ENCODE results near the gene UBN2. TPM values are rescaled to one million over a fixed set of nuclear protein-coding genes. Genes with fewer than 3 reads are reported as not detected.
"Not testable (repeated sequence)": the region's sequence is repeated elsewhere in the genome, so short reads cannot be mapped to it uniquely, and the experiment has no call there.

Gene UBN2
- total RNA-seq, 4 donors from 2014 or later = 5.3 to 12.8 (median 9.0) TPM

DNA sequence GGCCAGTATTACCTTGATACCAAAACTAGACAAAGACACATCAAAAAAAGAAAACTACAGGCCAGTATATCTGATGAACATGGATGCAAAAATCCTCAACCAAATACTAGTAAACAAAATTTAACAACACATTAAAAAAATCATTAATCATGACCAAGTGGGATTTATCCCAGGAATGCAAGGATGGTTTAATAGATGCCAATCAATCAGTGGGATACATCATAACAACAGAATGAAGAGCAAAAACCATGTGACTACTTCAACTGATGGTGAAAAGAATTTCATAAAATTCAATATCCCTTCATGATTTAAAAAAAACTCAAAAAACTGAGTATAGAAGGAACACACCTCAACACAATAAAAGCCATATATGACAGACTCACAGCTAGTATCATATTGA, 25.2 kb upstream of the UBN2 start:
- H3K27me3 ChIP-seq = no peaks in the 10 kb centered on the region
- no peak overlapping the region for H3K4me3 ChIP-seq
- H3K9me3 ChIP-seq = peaks cover 0 to 7% (median 0%) of the 10 kb centered on the region in 3 donors
- no peak for TF ChIP-seq POLR2A (IDR thresholded peaks at IDR 0.05)
- TF ChIP-seq, protein P1, sequence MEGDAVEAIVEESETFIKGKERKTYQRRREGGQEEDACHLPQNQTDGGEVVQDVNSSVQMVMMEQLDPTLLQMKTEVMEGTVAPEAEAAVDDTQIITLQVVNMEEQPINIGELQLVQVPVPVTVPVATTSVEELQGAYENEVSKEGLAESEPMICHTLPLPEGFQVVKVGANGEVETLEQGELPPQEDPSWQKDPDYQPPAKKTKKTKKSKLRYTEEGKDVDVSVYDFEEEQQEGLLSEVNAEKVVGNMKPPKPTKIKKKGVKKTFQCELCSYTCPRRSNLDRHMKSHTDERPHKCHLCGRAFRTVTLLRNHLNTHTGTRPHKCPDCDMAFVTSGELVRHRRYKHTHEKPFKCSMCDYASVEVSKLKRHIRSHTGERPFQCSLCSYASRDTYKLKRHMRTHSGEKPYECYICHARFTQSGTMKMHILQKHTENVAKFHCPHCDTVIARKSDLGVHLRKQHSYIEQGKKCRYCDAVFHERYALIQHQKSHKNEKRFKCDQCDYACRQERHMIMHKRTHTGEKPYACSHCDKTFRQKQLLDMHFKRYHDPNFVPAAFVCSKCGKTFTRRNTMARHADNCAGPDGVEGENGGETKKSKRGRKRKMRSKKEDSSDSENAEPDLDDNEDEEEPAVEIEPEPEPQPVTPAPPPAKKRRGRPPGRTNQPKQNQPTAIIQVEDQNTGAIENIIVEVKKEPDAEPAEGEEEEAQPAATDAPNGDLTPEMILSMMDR (IDR thresholded peaks at IDR 0.05) = no peak
- no peaks in the 10 kb centered on the region for H3K4me1 ChIP-seq
- no peak for DNase-seq
- intact Hi-C loops (cut with DNase I) = no loop called here
- H3K27ac ChIP-seq = no peak overlapping the region
- no peaks in the 10 kb centered on the region for H3K36me3 ChIP-seq

DNA sequence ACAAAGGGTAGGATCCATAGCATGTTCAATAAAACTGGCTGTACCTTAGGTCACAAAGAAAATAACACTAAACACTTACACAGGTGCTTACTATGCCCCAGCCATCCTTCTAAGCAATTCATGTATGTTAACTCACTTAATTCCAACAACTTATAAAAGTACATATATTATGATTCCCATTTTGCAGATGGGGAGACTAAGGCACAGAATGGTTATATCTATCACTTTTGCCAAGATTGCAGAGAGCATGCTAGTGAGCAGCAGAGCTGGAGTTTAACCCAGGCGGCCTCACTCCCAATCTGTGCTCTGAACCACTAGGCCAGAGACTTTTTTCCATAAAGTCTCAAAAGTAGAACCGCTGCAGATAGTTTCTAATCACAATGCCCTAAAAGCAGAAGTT, 18.9 kb upstream of the UBN2 start:
- Histone ChIP-seq H3K27me3 (no peaks in the 10 kb centered on the region), H3K36me3 (no peaks in the 10 kb centered on the region), H3K4me3 (no peak overlapping the region), H3K9me3 (no peaks in the 10 kb centered on the region), H3K27ac (no peak overlapping the region), H3K4me1 (no peaks in the 10 kb centered on the region)
- DNase-seq = no peak
- WGBS, 2 donors = 89% methylated on average over 2 of the region's 2 CpGs
- TF ChIP-seq POLR2A (IDR thresholded peaks at IDR 0.05) = no peak
- TF ChIP-seq, protein P1 (IDR thresholded peaks at IDR 0.05) = no peak
- intact Hi-C loops (cut with DNase I) = no loop called here

DNA sequence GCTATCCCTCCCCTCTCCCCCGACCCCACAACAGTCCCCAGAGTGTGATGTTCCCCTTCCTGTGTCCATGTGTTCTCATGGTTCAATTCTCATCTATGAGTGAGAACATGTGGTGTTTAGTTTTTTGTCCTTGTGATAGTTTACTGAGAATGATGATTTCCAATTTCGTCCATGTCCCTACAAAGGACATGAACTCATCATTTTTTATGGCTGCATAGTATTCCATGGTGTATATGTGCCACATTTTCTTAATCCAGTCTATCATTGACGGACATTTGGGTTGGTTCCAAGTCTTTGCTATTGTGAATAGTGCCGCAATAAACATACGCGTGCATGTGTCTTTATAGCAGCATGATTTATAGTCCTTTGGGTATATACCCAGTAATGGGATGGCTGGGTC, 17.5 kb upstream of the UBN2 start:
- DNase-seq; H3K4me3 ChIP-seq; H3K27ac ChIP-seq; H3K9me3 ChIP-seq; intact Hi-C loops (cut with DNase I); H3K36me3 ChIP-seq; H3K4me1 ChIP-seq; H3K27me3 ChIP-seq: not testable (repeated sequence)
- WGBS, 2 donors = 65 to 82% methylated on average over 4 to 6 of the region's 6 CpGs

DNA sequence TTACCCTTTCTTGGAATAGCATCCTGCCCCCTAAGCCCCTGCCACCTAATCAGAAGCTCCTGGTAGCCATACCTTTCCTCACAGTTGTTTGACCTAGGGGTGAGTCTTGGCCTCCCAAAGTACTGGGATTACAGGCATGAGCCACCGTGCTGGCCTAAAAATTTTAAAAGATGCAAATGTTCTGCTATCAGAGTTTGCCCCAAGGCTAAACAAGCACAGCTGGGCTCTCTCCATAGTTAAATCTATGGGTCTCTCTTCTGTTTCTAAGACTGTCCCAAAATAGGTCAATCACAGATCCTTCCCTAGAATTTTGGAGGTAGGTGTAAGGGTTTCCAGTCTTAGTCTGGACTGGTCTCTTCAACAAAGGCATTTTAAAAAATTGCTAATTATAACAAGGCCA, 12.9 kb upstream of the UBN2 start:
- no peak for DNase-seq
- Histone ChIP-seq H3K4me3 (no peak overlapping the region), H3K4me1 (no peaks in the 10 kb centered on the region), H3K27me3 (no peaks in the 10 kb centered on the region), H3K9me3 (no peaks in the 10 kb centered on the region), H3K27ac (no peak overlapping the region), H3K36me3 (no peaks in the 10 kb centered on the region)
- intact Hi-C loops (cut with DNase I) = no loop called here
- no peak for TF ChIP-seq POLR2A (IDR thresholded peaks at IDR 0.05)
- TF ChIP-seq, protein P1 (IDR thresholded peaks at IDR 0.05) = no peak
- WGBS, 2 donors = 38 to 50% methylated on average over 1 of the region's 1 CpG

DNA sequence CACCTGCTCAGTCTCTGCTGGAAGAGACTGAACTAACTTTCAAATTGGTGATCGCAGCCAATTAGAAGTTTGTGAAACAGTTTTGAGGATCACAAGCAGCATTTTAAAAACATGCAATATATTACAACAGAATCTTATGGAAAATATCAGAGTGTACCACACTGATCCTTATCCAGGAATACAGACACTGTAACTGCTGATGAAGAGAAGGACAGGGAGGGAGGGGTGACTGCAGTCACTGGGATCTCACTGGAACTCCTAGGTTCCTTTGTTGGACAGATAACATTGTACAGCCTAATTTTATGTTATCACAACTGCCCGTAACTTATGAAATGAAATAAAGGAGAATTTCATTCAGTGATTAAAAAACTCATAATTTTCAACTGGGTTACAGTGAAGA, 6.8 kb upstream of the UBN2 start:
- H3K27ac ChIP-seq = no peak overlapping the region
- no peaks in the 10 kb centered on the region for H3K36me3 ChIP-seq
- peaks cover 0 to 8% (median 0%) of the 10 kb centered on the region in 4 donors for H3K27me3 ChIP-seq
- no peak for DNase-seq
- TF ChIP-seq, protein P1 (IDR thresholded peaks at IDR 0.05) = no peak
- no peak for TF ChIP-seq POLR2A (IDR thresholded peaks at IDR 0.05)
- no peak overlapping the region for H3K4me3 ChIP-seq
- 90 to 95% methylated on average over 2 of the region's 2 CpGs for WGBS, 2 donors
- intact Hi-C loops (cut with DNase I) = no loop called here
- H3K9me3 ChIP-seq = no peaks in the 10 kb centered on the region
- H3K4me1 ChIP-seq = no peaks in the 10 kb centered on the region

DNA sequence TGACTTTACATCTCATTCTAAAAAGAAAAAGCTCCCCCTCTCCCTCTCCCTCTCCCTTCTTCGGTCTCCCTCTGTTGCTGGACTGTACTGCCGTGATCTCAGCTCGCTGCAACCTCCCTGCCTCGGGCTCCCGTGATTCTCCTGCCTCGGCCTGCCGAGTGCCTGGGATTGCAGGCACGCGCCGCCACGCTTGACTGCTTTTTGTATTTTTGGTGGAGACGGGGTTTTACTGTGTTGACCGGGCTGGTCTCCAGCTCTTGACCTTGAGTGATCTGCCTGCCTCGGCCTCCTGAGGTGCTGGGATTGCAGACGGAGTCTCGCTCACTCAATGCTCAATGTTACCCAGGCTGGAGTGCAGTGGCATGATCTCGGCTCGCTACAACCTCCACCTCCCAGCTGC, 6.2 kb upstream of the UBN2 start:
- H3K27me3 ChIP-seq; H3K4me3 ChIP-seq; H3K27ac ChIP-seq; DNase-seq; intact Hi-C loops (cut with DNase I); H3K36me3 ChIP-seq; H3K9me3 ChIP-seq; H3K4me1 ChIP-seq: not testable (repeated sequence)
- WGBS, 2 donors = 76 to 89% methylated on average over 14 to 16 of the region's 18 CpGs

DNA sequence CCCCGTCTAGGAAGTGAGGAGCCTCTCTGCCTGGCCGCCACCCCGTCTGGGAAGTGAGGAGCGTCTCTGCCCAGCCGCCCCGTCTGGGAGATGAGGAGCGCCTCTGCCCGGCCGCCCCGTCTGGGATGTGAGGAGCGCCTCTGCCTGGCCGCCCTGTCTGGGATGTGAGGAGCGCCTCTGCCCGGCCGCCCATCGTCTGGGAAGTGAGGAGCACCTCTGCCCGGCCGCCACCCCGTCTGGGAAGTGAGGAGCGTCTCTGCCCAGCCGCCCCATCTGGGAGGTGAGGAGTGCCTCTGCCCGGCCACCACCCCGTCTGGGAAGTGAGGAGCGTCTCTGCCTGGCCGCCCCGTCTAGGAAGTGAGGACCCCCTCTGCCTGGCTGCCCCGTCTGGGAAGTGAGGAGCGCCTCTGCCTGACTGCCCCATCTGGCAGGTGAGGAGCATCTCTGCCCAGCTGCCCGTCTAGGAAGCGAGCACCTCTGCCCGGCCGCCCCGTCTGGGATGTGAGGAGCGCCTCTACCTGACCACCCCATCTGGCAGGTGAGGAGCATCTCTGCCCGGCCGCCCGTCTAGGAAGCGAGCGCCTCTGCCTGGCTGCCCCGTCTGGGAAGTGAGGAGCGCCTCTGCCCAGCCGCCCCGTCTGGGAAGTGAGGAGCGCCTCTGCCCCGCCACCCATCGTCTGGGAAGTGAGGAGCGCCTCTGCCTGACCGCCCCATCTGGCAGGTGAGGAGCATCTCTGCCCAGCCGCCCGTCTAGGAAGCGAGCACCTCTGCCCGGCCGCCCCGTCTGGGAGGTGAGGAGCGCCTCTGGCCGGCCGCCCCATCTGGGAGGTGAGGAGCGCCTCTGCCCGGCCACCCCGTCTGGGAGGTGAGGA, 5.5 kb upstream of the UBN2 start:
- intact Hi-C loops (cut with DNase I) = not testable (repeated sequence)
- no CpG with 5 or more reads among the region's 60 CpGs for WGBS, 2 donors

DNA sequence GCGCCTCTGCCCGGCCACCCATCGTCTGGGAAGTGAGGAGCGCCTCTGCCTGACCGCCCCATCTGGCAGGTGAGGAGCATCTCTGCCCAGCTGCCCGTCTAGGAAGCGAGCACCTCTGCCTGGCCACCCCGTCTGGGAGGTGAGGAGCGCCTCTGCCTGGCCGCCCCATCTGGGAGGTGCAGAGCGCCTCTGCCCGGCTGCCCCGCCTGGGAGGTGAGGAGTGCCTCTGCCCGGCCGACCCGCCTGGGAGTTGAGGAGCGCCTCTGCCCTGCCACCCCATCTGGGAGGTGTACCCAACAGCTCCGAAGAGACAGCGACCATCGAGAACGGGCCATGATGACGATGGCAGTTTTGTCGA, 4.9 kb upstream of the UBN2 start:
- H3K27ac ChIP-seq; H3K36me3 ChIP-seq; DNase-seq; H3K9me3 ChIP-seq; H3K4me3 ChIP-seq; intact Hi-C loops (cut with DNase I); H3K4me1 ChIP-seq; H3K27me3 ChIP-seq: not testable (repeated sequence)
- 100% methylated on average over 2 of the region's 23 CpGs; no CpG with 5 or more reads in 1 of the 2 donors for WGBS, 2 donors

More for the DNA sequence above, 5.5 kb upstream of the UBN2 start:
- H3K27ac ChIP-seq, H3K9me3 ChIP-seq, H3K27me3 ChIP-seq, H3K36me3 ChIP-seq, H3K4me3 ChIP-seq, DNase-seq, H3K4me1 ChIP-seq: not testable (repeated sequence)

DNA sequence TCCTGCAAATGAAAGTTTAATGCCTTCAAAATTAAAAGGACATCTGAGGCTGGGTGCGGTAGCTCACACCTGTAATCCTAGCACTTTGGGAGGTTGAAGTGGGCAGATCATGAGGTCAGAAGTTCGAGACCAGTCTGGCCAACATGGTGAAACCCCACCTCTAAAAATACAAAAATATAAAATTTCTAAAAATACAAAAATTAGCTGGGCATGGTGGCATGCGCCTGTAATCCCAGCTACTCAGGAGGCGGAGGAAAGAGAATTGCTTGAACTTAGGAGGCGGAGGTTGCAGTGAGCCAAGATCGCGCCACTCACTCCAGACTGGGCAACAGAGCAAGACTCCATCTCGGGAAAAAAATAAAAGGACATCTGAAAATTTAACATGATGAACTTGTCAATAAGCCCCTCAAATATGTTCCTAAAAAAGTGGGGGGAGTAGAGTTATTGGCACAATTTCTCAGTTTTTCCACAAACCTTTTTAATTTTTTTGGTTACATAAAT, 4.0 kb upstream of the UBN2 start:
- WGBS, 2 donors = 84 to 92% methylated on average over 8 of the region's 8 CpGs
- DNase-seq; H3K36me3 ChIP-seq; intact Hi-C loops (cut with DNase I); H3K27me3 ChIP-seq; H3K4me1 ChIP-seq; H3K27ac ChIP-seq; H3K4me3 ChIP-seq; H3K9me3 ChIP-seq: not testable (repeated sequence)

All from esophagus squamous epithelium (tissue), 5 donors.